Mononuclear cell (primary cell): ENCODE measurements around the gene SHB. TPM values are rescaled to one million over a fixed set of nuclear protein-coding genes. Genes with fewer than 3 reads are reported as not detected.

Source experiments
- H3K27me3 ChIP-seq: 2 replicates; pipeline ENCODE4 v1.6.0; 2011; ENCODE audit warnings: low read length, control low read depth; ENCODE audit not compliant: insufficient read depth
- H3K4me1 ChIP-seq: 2 replicates; pipeline ENCODE4 v1.5.1; 2011; ENCODE audit warnings: mild to moderate bottlenecking, low read length, control low read depth; ENCODE audit not compliant: insufficient read depth
- H3K4me3 ChIP-seq: 2 replicates; pipeline ENCODE4 v1.5.1; 2011; ENCODE audit warnings: mild to moderate bottlenecking, low read length, moderate library complexity
- H3K9me3 ChIP-seq: 2 replicates; pipeline ENCODE4 v1.5.1; 2011; ENCODE audit warnings: low read depth, mild to moderate bottlenecking, control low read depth, low read length
- total RNA-seq: library from RNA; depleted of rRNA; stranded (reverse); fragments of >200 nt; gene quantifications from one replicate; pipeline ENCODE4 v1.2.3, GENCODE V29; 2012

SHB gene
- total RNA-seq, 1 donor: 5.2 TPM

GRCh38 chr9:38092656-38093055 is 23.6 kb upstream of the SHB start:
- Histone ChIP-seq H3K4me3 (no peak overlapping the region), H3K9me3 (no peaks in the 10 kb centered on the region), H3K27me3 (peaks cover 3% of the 10 kb centered on the region), H3K4me1 (no peaks in the 10 kb centered on the region)

GRCh38 chr9:38092200-38092524 is 23.1 kb upstream of the SHB start:
- peaks cover 3% of the 10 kb centered on the region for H3K27me3 ChIP-seq
- no peak overlapping the region for H3K4me3 ChIP-seq
- no peaks in the 10 kb centered on the region for H3K4me1 ChIP-seq
- H3K9me3 ChIP-seq: no peaks in the 10 kb centered on the region

- H3K9me3 ChIP-seq: no peaks in the 10 kb centered on the region
- no peak overlapping the region for H3K4me3 ChIP-seq
- H3K4me1 ChIP-seq: no peaks in the 10 kb centered on the region
- H3K27me3 ChIP-seq: peaks cover 3% of the 10 kb centered on the region
Measured at GRCh38 chr9:38091310-38092199, 22.5 kb upstream of the SHB start.

- Histone ChIP-seq H3K4me3 (no peak overlapping the region), H3K4me1 (no peaks in the 10 kb centered on the region), H3K9me3 (no peaks in the 10 kb centered on the region), H3K27me3 (no peaks in the 10 kb centered on the region)
Measured at GRCh38 chr9:38090170-38090569, 21.1 kb upstream of the SHB start.

GRCh38 chr9:38089387-38090165 is 20.5 kb upstream of the SHB start:
- H3K4me3 ChIP-seq: no peak overlapping the region
- H3K4me1 ChIP-seq: peaks cover 4% of the 10 kb centered on the region
- no peaks in the 10 kb centered on the region for H3K27me3 ChIP-seq
- H3K9me3 ChIP-seq: no peaks in the 10 kb centered on the region

GRCh38 chr9:38088006-38088925 is 19.2 kb upstream of the SHB start:
- no peaks in the 10 kb centered on the region for H3K9me3 ChIP-seq
- H3K4me1 ChIP-seq: peaks cover 14% of the 10 kb centered on the region
- H3K27me3 ChIP-seq: no peaks in the 10 kb centered on the region
- no peak overlapping the region for H3K4me3 ChIP-seq

GRCh38 chr9:38086496-38086895 is 17.5 kb upstream of the SHB start:
- Histone ChIP-seq H3K27me3 (no peaks in the 10 kb centered on the region), H3K4me3 (no peak overlapping the region), H3K4me1 (peaks cover 30% of the 10 kb centered on the region), H3K9me3 (no peaks in the 10 kb centered on the region)

- H3K4me1 ChIP-seq: peaks cover 36% of the 10 kb centered on the region
- H3K9me3 ChIP-seq: no peaks in the 10 kb centered on the region
- H3K4me3 ChIP-seq: no peak overlapping the region
- H3K27me3 ChIP-seq: no peaks in the 10 kb centered on the region
Measured at GRCh38 chr9:38085308-38085707, 16.3 kb upstream of the SHB start.

GRCh38 chr9:38084556-38084880 is 15.5 kb upstream of the SHB start:
- H3K4me3 ChIP-seq: no peak overlapping the region
- H3K27me3 ChIP-seq: no peaks in the 10 kb centered on the region
- peaks cover 39% of the 10 kb centered on the region for H3K4me1 ChIP-seq
- H3K9me3 ChIP-seq: no peaks in the 10 kb centered on the region

GRCh38 chr9:38083858-38084555 is 15.0 kb upstream of the SHB start:
- H3K9me3 ChIP-seq: no peaks in the 10 kb centered on the region
- H3K4me3 ChIP-seq: no peak overlapping the region
- no peaks in the 10 kb centered on the region for H3K27me3 ChIP-seq
- peaks cover 44% of the 10 kb centered on the region for H3K4me1 ChIP-seq

- no peak overlapping the region for H3K4me3 ChIP-seq
- no peaks in the 10 kb centered on the region for H3K9me3 ChIP-seq
- H3K27me3 ChIP-seq: peaks cover 2% of the 10 kb centered on the region
- H3K4me1 ChIP-seq: peaks cover 45% of the 10 kb centered on the region
Measured at GRCh38 chr9:38082446-38083287, 13.6 kb upstream of the SHB start.

GRCh38 chr9:38081356-38082108 is 12.5 kb upstream of the SHB start:
- no peak overlapping the region for H3K4me3 ChIP-seq
- peaks cover 2% of the 10 kb centered on the region for H3K27me3 ChIP-seq
- H3K4me1 ChIP-seq: peaks cover 45% of the 10 kb centered on the region

GRCh38 chr9:38079461-38080031 is 10.5 kb upstream of the SHB start:
- Histone ChIP-seq H3K4me1 (peaks cover 44% of the 10 kb centered on the region), H3K27me3 (peaks cover 2% of the 10 kb centered on the region), H3K9me3 (no peaks in the 10 kb centered on the region), H3K4me3 (no peak overlapping the region)

More at GRCh38 chr9:38081356-38082108, 12.5 kb upstream of the SHB start:
- H3K9me3 ChIP-seq: no peaks in the 10 kb centered on the region
